ENCODE data around the gene RHO. TPM values are rescaled to one million over a fixed set of nuclear protein-coding genes. Genes with fewer than 3 reads are reported as not detected.

The RHO gene
- total RNA-seq, 1 experiment from 2014 or later, result not detected

DNA sequence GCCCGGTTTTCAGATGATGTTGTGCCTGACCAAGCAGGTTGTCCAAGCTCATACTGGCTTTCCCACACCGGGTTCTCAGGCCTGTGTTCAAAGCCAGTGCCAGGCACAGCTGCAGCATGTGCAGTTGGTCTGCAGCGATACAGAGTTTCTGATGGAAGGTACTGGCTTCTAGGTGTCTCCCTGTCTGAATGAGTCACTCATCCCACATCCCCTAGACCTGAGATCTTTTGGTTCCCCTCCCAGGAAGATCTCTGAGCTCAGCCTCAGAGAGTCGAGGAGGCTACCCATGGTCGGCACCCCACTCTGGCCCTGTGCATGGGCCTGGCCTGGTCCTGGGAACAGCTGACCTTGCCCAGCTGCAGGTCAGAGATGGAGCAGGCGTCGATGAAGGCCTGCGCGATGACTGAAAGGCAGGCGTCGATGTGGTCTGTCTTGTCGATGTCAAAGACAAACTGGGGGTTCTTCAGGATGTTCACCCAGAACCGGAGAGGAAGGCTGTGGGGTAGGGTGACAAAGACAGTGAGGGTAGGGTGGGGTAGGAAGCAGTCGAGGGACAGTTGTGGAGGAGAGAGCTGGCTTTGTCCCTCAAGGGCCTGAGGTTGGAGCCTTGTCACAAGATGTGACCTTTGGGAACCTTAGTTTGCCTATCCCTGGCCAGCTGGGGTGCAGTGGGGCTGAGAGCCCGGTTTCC lies 29.8 kb downstream of the RHO start:
- DNase-seq (ENCODE audit: low read depth, low spot score) (no peak), ATAC-seq (no peak)
- H3K27me3 ChIP-seq (ENCODE audit: control insufficient read depth, insufficient read depth, low read length), result no peaks in the 10 kb centered on the region
- ChIA-PET POLR2A (no interaction called here), CTCF (no interaction called here)
- H3K4me1 ChIP-seq (ENCODE audit: control insufficient read depth, insufficient read depth, low read length), result peaks cover 20% of the 10 kb centered on the region
- no peak overlapping the region for H3K27ac ChIP-seq (ENCODE audit: low read length)
- TF ChIP-seq SIN3A (IDR thresholded peaks at IDR 0.05; ENCODE audit: borderline replicate concordance, insufficient read depth, low read depth, low read length) (no peak), TCF7L2 (IDR thresholded peaks at IDR 0.05; ENCODE audit: low read depth, low read length) (no peak), POLR2AphosphoS5 (IDR thresholded peaks at IDR 0.05; ENCODE audit: low read depth, low read length) (no peak)
- TF ChIP-seq, protein P1, sequence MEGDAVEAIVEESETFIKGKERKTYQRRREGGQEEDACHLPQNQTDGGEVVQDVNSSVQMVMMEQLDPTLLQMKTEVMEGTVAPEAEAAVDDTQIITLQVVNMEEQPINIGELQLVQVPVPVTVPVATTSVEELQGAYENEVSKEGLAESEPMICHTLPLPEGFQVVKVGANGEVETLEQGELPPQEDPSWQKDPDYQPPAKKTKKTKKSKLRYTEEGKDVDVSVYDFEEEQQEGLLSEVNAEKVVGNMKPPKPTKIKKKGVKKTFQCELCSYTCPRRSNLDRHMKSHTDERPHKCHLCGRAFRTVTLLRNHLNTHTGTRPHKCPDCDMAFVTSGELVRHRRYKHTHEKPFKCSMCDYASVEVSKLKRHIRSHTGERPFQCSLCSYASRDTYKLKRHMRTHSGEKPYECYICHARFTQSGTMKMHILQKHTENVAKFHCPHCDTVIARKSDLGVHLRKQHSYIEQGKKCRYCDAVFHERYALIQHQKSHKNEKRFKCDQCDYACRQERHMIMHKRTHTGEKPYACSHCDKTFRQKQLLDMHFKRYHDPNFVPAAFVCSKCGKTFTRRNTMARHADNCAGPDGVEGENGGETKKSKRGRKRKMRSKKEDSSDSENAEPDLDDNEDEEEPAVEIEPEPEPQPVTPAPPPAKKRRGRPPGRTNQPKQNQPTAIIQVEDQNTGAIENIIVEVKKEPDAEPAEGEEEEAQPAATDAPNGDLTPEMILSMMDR (IDR thresholded peaks at IDR 0.05), result no peak
- TF ChIP-seq, protein P2, sequence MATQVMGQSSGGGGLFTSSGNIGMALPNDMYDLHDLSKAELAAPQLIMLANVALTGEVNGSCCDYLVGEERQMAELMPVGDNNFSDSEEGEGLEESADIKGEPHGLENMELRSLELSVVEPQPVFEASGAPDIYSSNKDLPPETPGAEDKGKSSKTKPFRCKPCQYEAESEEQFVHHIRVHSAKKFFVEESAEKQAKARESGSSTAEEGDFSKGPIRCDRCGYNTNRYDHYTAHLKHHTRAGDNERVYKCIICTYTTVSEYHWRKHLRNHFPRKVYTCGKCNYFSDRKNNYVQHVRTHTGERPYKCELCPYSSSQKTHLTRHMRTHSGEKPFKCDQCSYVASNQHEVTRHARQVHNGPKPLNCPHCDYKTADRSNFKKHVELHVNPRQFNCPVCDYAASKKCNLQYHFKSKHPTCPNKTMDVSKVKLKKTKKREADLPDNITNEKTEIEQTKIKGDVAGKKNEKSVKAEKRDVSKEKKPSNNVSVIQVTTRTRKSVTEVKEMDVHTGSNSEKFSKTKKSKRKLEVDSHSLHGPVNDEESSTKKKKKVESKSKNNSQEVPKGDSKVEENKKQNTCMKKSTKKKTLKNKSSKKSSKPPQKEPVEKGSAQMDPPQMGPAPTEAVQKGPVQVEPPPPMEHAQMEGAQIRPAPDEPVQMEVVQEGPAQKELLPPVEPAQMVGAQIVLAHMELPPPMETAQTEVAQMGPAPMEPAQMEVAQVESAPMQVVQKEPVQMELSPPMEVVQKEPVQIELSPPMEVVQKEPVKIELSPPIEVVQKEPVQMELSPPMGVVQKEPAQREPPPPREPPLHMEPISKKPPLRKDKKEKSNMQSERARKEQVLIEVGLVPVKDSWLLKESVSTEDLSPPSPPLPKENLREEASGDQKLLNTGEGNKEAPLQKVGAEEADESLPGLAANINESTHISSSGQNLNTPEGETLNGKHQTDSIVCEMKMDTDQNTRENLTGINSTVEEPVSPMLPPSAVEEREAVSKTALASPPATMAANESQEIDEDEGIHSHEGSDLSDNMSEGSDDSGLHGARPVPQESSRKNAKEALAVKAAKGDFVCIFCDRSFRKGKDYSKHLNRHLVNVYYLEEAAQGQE (IDR thresholded peaks at IDR 0.05; ENCODE audit: insufficient read depth in 1 of 2, low read depth in 2 of 2, low read length in 1 of 2), result no peak
- intact Hi-C loops (cut with micrococcal nuclease; ENCODE audit: unreplicated experiment), result loop anchor here (5.0 kb wide), 1 partner anchor 66 kb away; no protein-coding TSS in a partner anchor
- in situ Hi-C loops (cut with HindIII; ENCODE audit: low pct_unique_long_range_greater_than_20kb, low sequenced_read_pairs), result no loop called here
- no peaks in the 10 kb centered on the region for H3K9me3 ChIP-seq (ENCODE audit: control insufficient read depth, insufficient read depth, low read depth, low read length)
- H3K4me3 ChIP-seq (ENCODE audit: low read depth in 2 of 2, low read length in 2 of 2), result no peak overlapping the region
- peaks cover 7% of the 10 kb centered on the region for H3K36me3 ChIP-seq (ENCODE audit: control insufficient read depth, insufficient read depth, low read length)
- BruUV-seq (replicated peaks), result no TSS peak

DNA sequence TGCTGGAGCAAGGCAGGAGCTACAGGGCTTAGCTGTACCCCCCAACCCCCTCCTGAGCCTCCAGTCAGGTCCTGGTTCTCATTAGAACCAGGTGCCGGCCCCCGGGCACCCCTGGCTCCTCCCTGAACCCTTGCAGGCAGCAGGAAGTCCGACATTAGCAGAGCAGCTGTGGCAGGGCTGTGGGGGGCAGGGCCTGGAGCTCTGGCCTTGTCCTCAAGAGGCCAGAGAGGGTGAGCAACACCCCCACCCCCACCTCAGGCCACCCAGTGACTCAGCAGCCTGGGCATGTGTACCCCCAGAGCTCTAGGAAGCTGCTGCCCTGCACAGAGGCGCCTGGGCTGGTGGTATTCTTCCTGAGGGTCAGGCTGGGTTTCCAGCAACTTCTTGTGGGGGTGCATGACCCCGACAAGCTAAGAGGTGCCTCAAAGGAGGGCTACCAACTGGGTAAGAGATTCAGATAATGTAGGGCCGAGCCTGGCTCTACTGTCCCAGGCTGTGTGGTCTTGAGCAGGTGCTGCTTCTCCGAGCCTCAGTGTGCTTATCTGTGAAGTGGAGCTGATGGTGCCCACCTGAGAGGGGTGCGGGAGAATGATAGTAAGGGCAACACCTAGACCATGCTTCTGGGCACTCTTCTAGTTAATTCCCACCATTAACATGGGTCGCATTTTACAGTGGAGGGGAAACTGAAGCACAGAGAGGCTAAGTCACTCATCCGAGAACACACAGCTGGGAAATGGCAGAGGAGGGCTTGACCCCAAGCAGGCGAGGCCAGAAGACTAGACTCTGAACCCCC lies 30.5 kb downstream of the RHO start:
- POLR2A ChIA-PET, result interaction anchor here (0.7 kb wide), 1 partner anchor 120 kb away, joined by 5 read pairs; no protein-coding TSS in a partner anchor
- H3K27me3 ChIP-seq (ENCODE audit: control insufficient read depth, insufficient read depth, low read length), result no peaks in the 10 kb centered on the region
- H3K36me3 ChIP-seq (ENCODE audit: control insufficient read depth, insufficient read depth, low read length), result peaks cover 7% of the 10 kb centered on the region
- TF ChIP-seq, protein P1 (IDR thresholded peaks at IDR 0.05), result no peak
- no peak for TF ChIP-seq POLR2AphosphoS5 (IDR thresholded peaks at IDR 0.05; ENCODE audit: low read depth, low read length)
- TF ChIP-seq, protein P2 (IDR thresholded peaks at IDR 0.05; ENCODE audit: insufficient read depth in 1 of 2, low read depth in 2 of 2, low read length in 1 of 2), result no peak
- no peak for TF ChIP-seq SIN3A (IDR thresholded peaks at IDR 0.05; ENCODE audit: borderline replicate concordance, insufficient read depth, low read depth, low read length)
- no peak for TF ChIP-seq TCF7L2 (IDR thresholded peaks at IDR 0.05; ENCODE audit: low read depth, low read length)
- H3K4me3 ChIP-seq (ENCODE audit: low read depth in 2 of 2, low read length in 2 of 2), result no peak overlapping the region
- CTCF ChIA-PET, result no interaction called here
- H3K4me1 ChIP-seq (ENCODE audit: control insufficient read depth, insufficient read depth, low read length), result peaks cover 20% of the 10 kb centered on the region
- H3K9me3 ChIP-seq (ENCODE audit: control insufficient read depth, insufficient read depth, low read depth, low read length), result no peaks in the 10 kb centered on the region
- in situ Hi-C loops (cut with HindIII; ENCODE audit: low pct_unique_long_range_greater_than_20kb, low sequenced_read_pairs), result no loop called here
- peak overlapping the region; percentile 49 for H3K27ac ChIP-seq (ENCODE audit: low read length)
- intact Hi-C loops (cut with micrococcal nuclease; ENCODE audit: unreplicated experiment), result loop anchor here (5.0 kb wide), 1 partner anchor 67 kb away; no protein-coding TSS in a partner anchor
- ATAC-seq, result no peak
- BruUV-seq (replicated peaks), result no TSS peak
- DNase-seq (ENCODE audit: low read depth, low spot score), result no peak

Measured in Panc1 (cell line).